ENCODE data around the gene ZNF764. TPM values are rescaled to one million over a fixed set of nuclear protein-coding genes. Genes with fewer than 3 reads are reported as not detected.
"Not testable (repeated sequence)": the region's sequence is repeated elsewhere in the genome, so short reads cannot be mapped to it uniquely, and the experiment has no call there.

ZNF764 gene
- 4.4 and 4.8 TPM in 2 replicates for total RNA-seq

- DNase-seq, result peak; percentile 99
These were observed at the start of gene ZNF764 for GRCh38 chr16:30557957-30558788. ZNF764 (minus strand) TSS chr16:30558374; CDS start chr16:30558182, 192 bp downstream.

- no peak for DNase-seq
These were observed 47.8 kb upstream of the ZNF764 start for GRCh38 chr16:30606004-30606403.

- no peak for DNase-seq
These were observed 47.0 kb upstream of the ZNF764 start for GRCh38 chr16:30605158-30605557.

GRCh38 chr16:30604316-30604947, 46.3 kb upstream of the ZNF764 start:
- DNase-seq, result no peak

GRCh38 chr16:30603945-30604315, 45.8 kb upstream of the ZNF764 start:
- DNase-seq, result no peak

- DNase-seq, result no peak
These were observed 44.6 kb upstream of the ZNF764 start for GRCh38 chr16:30602616-30603277.

- no peak for DNase-seq
These were observed 43.8 kb upstream of the ZNF764 start for GRCh38 chr16:30601966-30602365.

- no peak for DNase-seq
These were observed 42.8 kb upstream of the ZNF764 start for GRCh38 chr16:30600929-30601328.

GRCh38 chr16:30600215-30600614, 42.0 kb upstream of the ZNF764 start:
- no peak for DNase-seq

- no peak for DNase-seq
These were observed 34.7 kb upstream of the ZNF764 start for GRCh38 chr16:30592871-30593270.

GRCh38 chr16:30590869-30591268, 32.7 kb upstream of the ZNF764 start:
- DNase-seq, result not testable (repeated sequence)

GRCh38 chr16:30589582-30589981, 31.4 kb upstream of the ZNF764 start:
- not testable (repeated sequence) for DNase-seq

GRCh38 chr16:30588651-30589050, 30.5 kb upstream of the ZNF764 start:
- no peak for DNase-seq

GRCh38 chr16:30585400-30586191, 27.4 kb upstream of the ZNF764 start, which contains the start of gene ZNF785:
ZNF785 (minus strand) TSS chr16:30585697; CDS start chr16:30585611, 86 bp downstream.
- peak; percentile 99 for DNase-seq

- DNase-seq, result peak; percentile 48
These were observed 26.8 kb upstream of the ZNF764 start for GRCh38 chr16:30585022-30585399.

- DNase-seq, result no peak
These were observed 24.6 kb upstream of the ZNF764 start for GRCh38 chr16:30582611-30583340.

GRCh38 chr16:30581457-30581856, 23.3 kb upstream of the ZNF764 start:
- no peak for DNase-seq

GRCh38 chr16:30574678-30575077, 16.5 kb upstream of the ZNF764 start:
- no peak for DNase-seq

GRCh38 chr16:30571445-30572322, 13.5 kb upstream of the ZNF764 start, which contains the start of gene ZNF688:
ZNF688 (minus strand) TSS chr16:30571714; CDS start chr16:30571629, 85 bp downstream.
- peak; percentile 98 for DNase-seq

GRCh38 chr16:30570636-30571444, 12.7 kb upstream of the ZNF764 start:
- DNase-seq, result peak; percentile 56

All from dermis blood vessel endothelial cell (primary cell).